ENCODE results near the gene TSSK3. TPM values are rescaled to one million over a fixed set of nuclear protein-coding genes. Genes with fewer than 3 reads are reported as not detected.

TSSK3 gene
- total RNA-seq, 1 experiment from 2014 or later: 1.6 TPM

DNA sequence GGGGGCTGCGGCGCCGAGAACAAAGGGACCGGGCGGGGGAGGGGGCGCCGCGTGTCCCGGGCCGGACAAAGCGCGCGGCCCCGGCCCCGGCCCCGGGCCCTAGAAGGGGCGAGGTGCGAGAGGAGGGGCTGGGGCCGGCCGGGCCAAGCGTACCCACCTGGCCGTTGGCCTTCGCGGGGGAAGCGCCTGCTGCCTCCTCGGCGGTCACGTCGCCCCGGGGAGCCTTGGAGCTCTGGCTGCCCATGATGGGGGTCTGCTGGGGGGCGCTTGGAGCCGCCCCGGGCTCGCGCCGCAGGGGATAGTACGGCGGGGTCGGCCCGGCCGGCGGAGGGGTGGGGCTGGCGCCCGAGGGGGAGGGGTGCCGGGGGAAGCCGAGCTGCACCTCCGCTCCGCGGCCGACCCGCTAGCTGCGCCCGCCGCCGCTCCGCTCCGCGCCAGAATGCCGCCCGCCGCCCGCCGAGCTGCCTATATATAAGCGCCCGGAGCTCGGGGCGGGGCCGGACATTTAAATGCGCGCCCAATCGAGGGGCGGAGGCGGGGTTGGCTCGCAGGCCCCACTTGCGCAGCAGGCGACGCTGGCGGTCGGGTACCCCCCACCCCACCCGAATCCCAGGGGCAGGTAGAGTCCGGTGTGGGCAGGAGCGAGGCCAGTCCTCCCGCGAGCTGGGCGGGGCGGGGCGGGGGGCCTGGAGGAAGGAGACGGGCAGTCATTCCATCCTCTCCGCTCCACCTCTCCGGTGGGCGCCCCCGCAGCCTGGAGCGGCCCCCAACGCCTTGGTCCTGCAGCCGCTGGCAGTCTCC lies 26.3 kb upstream of the TSSK3 start, which contains the start of gene MARCKSL1:
Gene MARCKSL1, minus strand, starts transcription at position 444 of the 801 bp plus-strand sequence. Its CDS starts 200 bp downstream, at position 244.
- Histone ChIP-seq H3K27ac (ENCODE audit: insufficient read length, low read depth, low read length) (no peak within 1 kb of the TSS), H2BK5ac (ENCODE audit: insufficient read length, low read length) (no peak within 1 kb of the TSS), H2AFZ (ENCODE audit: low read length) (no peak within 1 kb of the TSS), H4K5ac (ENCODE audit: insufficient read length, low read depth, low read length) (no peak within 1 kb of the TSS), H3K4me1 (ENCODE audit: insufficient read depth, low read length) (peaks cover 3% of the 10 kb centered on the region; the same call in 1 of the 2 replicates), H2BK12ac (ENCODE audit: insufficient read length, low read depth, low read length) (no peak within 1 kb of the TSS), H2BK120ac (ENCODE audit: low read depth, low read length, poor library complexity, severe bottlenecking) (no peak within 1 kb of the TSS), H3K9ac (ENCODE audit: extremely low read depth, insufficient read length, low read length) (peak within 1 kb of the TSS; percentile 90), H2BK20ac (ENCODE audit: low read depth, low read length, poor library complexity, severe bottlenecking) (no peak within 1 kb of the TSS), H3K27me3 (ENCODE audit: insufficient read depth, low read length) (peaks cover 2% of the 10 kb centered on the region; the same call in 1 of the 2 replicates), H3K79me1 (ENCODE audit: insufficient read depth, low read depth, low read length, poor library complexity, severe bottlenecking) (no peaks in the 10 kb centered on the region), H3T11ph (ENCODE audit: low read length) (no peak within 1 kb of the TSS), H3K14ac (ENCODE audit: insufficient read depth, low read length) (peak within 1 kb of the TSS; percentile 97), H3K56ac (ENCODE audit: insufficient read length, low read depth, low read length) (no peak within 1 kb of the TSS), H4K91ac (ENCODE audit: insufficient read length, low read depth, low read length) (no peak within 1 kb of the TSS), H4K20me1 (ENCODE audit: control insufficient read depth, insufficient read depth, insufficient read length) (no peaks in the 10 kb centered on the region), H3K4ac (ENCODE audit: low read depth, low read length) (no peak within 1 kb of the TSS; the same call in 1 of the 2 replicates), H2AK5ac (ENCODE audit: insufficient read length, low read length) (no peak within 1 kb of the TSS), H3K18ac (ENCODE audit: insufficient read length, low read depth, low read length) (peak within 1 kb of the TSS; percentile 89), H3K79me2 (ENCODE audit: insufficient read depth, low read length) (peaks cover 6% of the 10 kb centered on the region; the same call in 1 of the 2 replicates), H3K23ac (ENCODE audit: insufficient read length, low read depth, low read length) (no peak within 1 kb of the TSS), H2BK15ac (ENCODE audit: low read depth, low read length) (no peak within 1 kb of the TSS), H3K23me2 (ENCODE audit: insufficient read length, low read depth, low read length, poor library complexity, severe bottlenecking) (peaks cover 11% of the 10 kb centered on the region), H3K9me3 (ENCODE audit: control insufficient read depth, low read depth, low read length) (no peaks in the 10 kb centered on the region), H3K4me2 (ENCODE audit: insufficient read depth, insufficient read length, low read length) (peak within 1 kb of the TSS; percentile 60), H4K8ac (replicated peaks; ENCODE audit: insufficient read length, low read depth, low read length) (no peak within 1 kb of the TSS)
- Mint-ChIP-seq H3K27me3 (ENCODE audit: low read depth) (peaks cover 36% of the 10 kb centered on the region), H3K27ac (peak within 1 kb of the TSS; percentile 93 to 98 (median 97)), H3K9me3 (no peaks in the 10 kb centered on the region; a peak in 1 of 5 replicates), H3K4me3 (peak within 1 kb of the TSS; percentile 93 to 97), H3K4me1 (peaks cover 43 to 55% of the 10 kb centered on the region in 2 experiments), H3K36me3 (ENCODE audit: insufficient read depth in 1 of 3, low read depth in 3 of 3) (peaks cover 23 to 41% (median 38%) of the 10 kb centered on the region in 3 experiments)
- TF ChIP-seq, protein P1, sequence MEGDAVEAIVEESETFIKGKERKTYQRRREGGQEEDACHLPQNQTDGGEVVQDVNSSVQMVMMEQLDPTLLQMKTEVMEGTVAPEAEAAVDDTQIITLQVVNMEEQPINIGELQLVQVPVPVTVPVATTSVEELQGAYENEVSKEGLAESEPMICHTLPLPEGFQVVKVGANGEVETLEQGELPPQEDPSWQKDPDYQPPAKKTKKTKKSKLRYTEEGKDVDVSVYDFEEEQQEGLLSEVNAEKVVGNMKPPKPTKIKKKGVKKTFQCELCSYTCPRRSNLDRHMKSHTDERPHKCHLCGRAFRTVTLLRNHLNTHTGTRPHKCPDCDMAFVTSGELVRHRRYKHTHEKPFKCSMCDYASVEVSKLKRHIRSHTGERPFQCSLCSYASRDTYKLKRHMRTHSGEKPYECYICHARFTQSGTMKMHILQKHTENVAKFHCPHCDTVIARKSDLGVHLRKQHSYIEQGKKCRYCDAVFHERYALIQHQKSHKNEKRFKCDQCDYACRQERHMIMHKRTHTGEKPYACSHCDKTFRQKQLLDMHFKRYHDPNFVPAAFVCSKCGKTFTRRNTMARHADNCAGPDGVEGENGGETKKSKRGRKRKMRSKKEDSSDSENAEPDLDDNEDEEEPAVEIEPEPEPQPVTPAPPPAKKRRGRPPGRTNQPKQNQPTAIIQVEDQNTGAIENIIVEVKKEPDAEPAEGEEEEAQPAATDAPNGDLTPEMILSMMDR (conservative IDR thresholded peaks at IDR 0.05): no peak
- no CpG with 5 or more reads among the region's 95 CpGs for WGBS (ENCODE audit: extremely low coverage, insufficient read length, low lambda C conversion rate)
- DNase-seq: peak; percentile 84

Data from H9 (cell line).